Heart right ventricle (tissue), 16 donors: ENCODE results near the gene BMPER. TPM values are rescaled to one million over a fixed set of nuclear protein-coding genes. Genes with fewer than 3 reads are reported as not detected.

Source experiments
- ATAC-seq, 8 donors: fragments of 200-7000 bp; cut with Tn5 transposase; one replicate each; pipeline ENCODE4 v1.9.1; 2020; ENCODE audit warnings: mild to moderate bottlenecking in 8 of 8, moderate library complexity in 8 of 8, moderate number of reproducible peaks in 1 of 8
- DNase-seq, 2 donors: peaks; one replicate each; pipeline ENCODE4 v3.0.0-alpha.2; 2020
- H3K27ac ChIP-seq, 10 donors: fragments of 200-600 bp; sonication (generic) in 2 of 10; one replicate each; pipeline versions ENCODE4 v1.5.0 to v1.8.0; 2020 to 2022; ENCODE audit warnings: mild to moderate bottlenecking in 3 of 10
- H3K27me3 ChIP-seq, 7 donors: fragments of 200-600 bp; one replicate each; pipeline ENCODE4 v1.8.0; 2021 to 2022; ENCODE audit warnings: mild to moderate bottlenecking in 2 of 7
- H3K36me3 ChIP-seq, 9 donors: fragments of 200-600 bp; sonication (generic) in 1 of 9; one replicate each; pipeline versions ENCODE4 v1.5.0 to v1.8.0; 2020 to 2022; ENCODE audit warnings: mild to moderate bottlenecking in 2 of 9
- H3K4me1 ChIP-seq, 9 donors: fragments of 200-600 bp; sonication (generic) in 1 of 9; one replicate each; pipeline versions ENCODE4 v1.5.0 to v1.8.0; 2020 to 2022; ENCODE audit warnings: mild to moderate bottlenecking in 4 of 9
- H3K4me3 ChIP-seq, 10 donors: fragments of 200-600 bp; sonication (generic) in 2 of 10; one replicate each; pipeline versions ENCODE4 v1.5.0 to v1.8.0; 2020 to 2022; ENCODE audit warnings: mild to moderate bottlenecking in 7 of 10, moderate library complexity in 2 of 10
- H3K9me3 ChIP-seq, 11 donors: fragments of 200-600 bp in 10 of 11; sonication (generic) in 2 of 11; one replicate each; pipeline versions ENCODE4 v1.5.0 to v1.8.0; 2013 to 2022; ENCODE audit warnings: mild to moderate bottlenecking in 2 of 11, control low read depth in 1 of 11, moderate library complexity in 1 of 11
- WGBS, 2 donors: extraction: QIAGEN DNeasy Blood & Tissue Kit; methylation state at CpG; one replicate each; pipeline ENCODE4 v1.1.7; 2013; ENCODE audit warnings: inconsistent platforms in 1 of 2; 5-methylcytosine and 5-hydroxymethylcytosine counted together
- intact Hi-C, 10 donors: fragments of 100-400 bp; cut with DNase I; formaldehyde crosslinking; loops; one replicate each; pipeline versions ENCODE4 v1.11.1 to v1.14.2; 2022
- polyA plus RNA-seq, 2 donors: library from polyadenylated mRNA; stranded (reverse); fragments of 200-250 nt; gene quantifications; one replicate each; pipeline ENCODE4 v1.2.3, GENCODE V29; 2013
- total RNA-seq, 10 donors: library from RNA; stranded (reverse); fragmentation: NEBNext Ultra II Directional in 3 of 10; extraction: Animal tissue kit (Norgen Biotek cat#: 25700) in 3 of 10; gene quantifications; one replicate each; pipeline versions ENCODE4 v1.2.1 to v1.2.4, GENCODE V29; 2021 to 2023
- TF ChIP-seq, protein P1 (sequence below), 9 donors: fragments of 200-600 bp; sonication (generic) in 2 of 9; IDR thresholded peaks; one replicate each; pipeline versions ENCODE4 v1.5.0 to v1.8.0; 2021 to 2022; ENCODE audit warnings: antibody characterized with exemption in 9 of 9, mild to moderate bottlenecking in 5 of 9, moderate library complexity in 1 of 9
- donor health status: Arrhythmogenic right ventricular cardiomyopathy.
- donor health status: ischemic (EF 13 %, LVEDD 7.1; RV severe dilation, severe dysfunction).
- donor health status: healthy with polysubstance abuse.
- donor health status: DM: no; HTN: yes; CAD: no.
- donor health status: DM: no; HTN: no; CAD: no.
- donor health status: ischemic (EF 25% LVEDD 6.9; RV normal size, moderate dysfunction).
- donor health status: ischemic (EF 25% LVEDD 5.7; RV mildly dilated, moderate dysfunction).
- donor health status: healthy.
- donor health status: DM: yes; HTN: yes; CAD: no.
- donor health status: Ischemic cardiomyopathy.
- donor health status: ischemic (EF 35%, LVEDD 5.7; RV mildly dilated, moderate dysfunction).
- donor health status: nonischemic (EF 11% LVEDD 7.7; RV severe dilation, severe dysfunction).
- donor health status: DM: yes; HTN: yes; CAD: no.
- donor health status: PGD.
- donor health status: ischemic (EF 29% LVEDD 5.4; RV normal size, mild dysfunction).
- donor health status: nonischemic (EF 23%, LVEDD 6.1; RV moderate dilation, normal function).

BMPER gene
- total and polyA plus RNA-seq, 12 donors = 0.70 to 3.9 (median 1.5) TPM

DNA sequence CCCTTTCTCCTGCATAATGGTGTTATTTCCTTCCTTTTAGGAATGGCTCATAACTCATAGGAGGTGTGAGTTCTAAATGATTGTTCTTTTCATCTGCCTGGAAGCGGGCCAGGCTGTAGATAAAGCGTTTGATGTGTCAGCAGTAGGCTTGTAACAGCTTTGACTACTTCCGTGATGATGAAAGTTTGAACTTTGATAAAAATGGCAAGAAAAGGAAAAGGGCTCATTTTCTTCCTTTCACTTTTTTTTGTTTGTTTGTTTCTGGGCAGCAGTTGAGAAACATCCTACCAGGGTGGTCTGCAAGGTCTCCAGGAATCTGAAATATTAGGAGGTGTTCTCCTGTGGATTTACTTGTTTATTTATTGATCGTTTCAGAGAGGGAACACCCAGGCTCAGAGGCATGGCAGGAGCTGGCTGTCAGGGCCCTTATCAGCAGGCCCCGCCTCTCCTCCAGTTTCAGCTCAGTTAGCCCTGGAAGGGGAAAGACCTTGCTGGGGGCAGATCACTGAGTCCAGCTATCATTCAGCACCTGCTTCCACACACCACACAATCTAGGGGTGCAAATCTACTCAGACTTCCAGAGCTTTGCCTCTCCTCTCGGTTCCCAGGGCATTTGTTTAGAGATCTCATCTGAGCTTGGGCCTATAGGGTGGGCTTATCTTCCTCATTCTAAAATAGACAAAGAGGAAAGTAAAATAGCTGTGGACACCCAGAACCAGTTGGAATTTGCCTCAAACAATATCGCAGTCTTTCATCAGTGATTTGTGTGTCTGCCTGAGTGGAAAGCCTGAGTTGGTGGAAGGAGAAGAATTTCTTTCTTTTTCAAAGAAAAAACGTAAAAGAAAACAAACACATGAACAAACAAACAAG, 130.9 kb downstream of the BMPER start:
- Histone ChIP-seq H3K9me3 (no peaks in the 10 kb centered on the region), H3K27ac (no peak overlapping the region), H3K4me1 (peaks cover 0 to 10% (median 0%) of the 10 kb centered on the region in 9 donors), H3K27me3 (no peaks in the 10 kb centered on the region), H3K4me3 (no peak overlapping the region), H3K36me3 (no peaks in the 10 kb centered on the region)
- intact Hi-C loops = no loop called here
- DNase-seq = peak in 1 of 2 donors; percentile 9
- WGBS, 2 donors = 41 to 45% methylated on average over 8 of the region's 8 CpGs
- TF ChIP-seq, protein P1, sequence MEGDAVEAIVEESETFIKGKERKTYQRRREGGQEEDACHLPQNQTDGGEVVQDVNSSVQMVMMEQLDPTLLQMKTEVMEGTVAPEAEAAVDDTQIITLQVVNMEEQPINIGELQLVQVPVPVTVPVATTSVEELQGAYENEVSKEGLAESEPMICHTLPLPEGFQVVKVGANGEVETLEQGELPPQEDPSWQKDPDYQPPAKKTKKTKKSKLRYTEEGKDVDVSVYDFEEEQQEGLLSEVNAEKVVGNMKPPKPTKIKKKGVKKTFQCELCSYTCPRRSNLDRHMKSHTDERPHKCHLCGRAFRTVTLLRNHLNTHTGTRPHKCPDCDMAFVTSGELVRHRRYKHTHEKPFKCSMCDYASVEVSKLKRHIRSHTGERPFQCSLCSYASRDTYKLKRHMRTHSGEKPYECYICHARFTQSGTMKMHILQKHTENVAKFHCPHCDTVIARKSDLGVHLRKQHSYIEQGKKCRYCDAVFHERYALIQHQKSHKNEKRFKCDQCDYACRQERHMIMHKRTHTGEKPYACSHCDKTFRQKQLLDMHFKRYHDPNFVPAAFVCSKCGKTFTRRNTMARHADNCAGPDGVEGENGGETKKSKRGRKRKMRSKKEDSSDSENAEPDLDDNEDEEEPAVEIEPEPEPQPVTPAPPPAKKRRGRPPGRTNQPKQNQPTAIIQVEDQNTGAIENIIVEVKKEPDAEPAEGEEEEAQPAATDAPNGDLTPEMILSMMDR (IDR thresholded peaks at IDR 0.05) = no peak
- ATAC-seq = peak in 1 of 8 donors; percentile 60

GRCh38 chr7:34036972-34037792, 131.8 kb downstream of the BMPER start:
- DNase-seq = no peak
- TF ChIP-seq, protein P1 (IDR thresholded peaks at IDR 0.05) = no peak
- no peaks in the 10 kb centered on the region for H3K36me3 ChIP-seq
- H3K27ac ChIP-seq = no peak overlapping the region
- no peak for ATAC-seq
- H3K27me3 ChIP-seq = no peaks in the 10 kb centered on the region
- intact Hi-C loops = no loop called here
- 84 to 85% methylated on average over 10 of the region's 10 CpGs for WGBS, 2 donors
- peaks cover 0 to 10% (median 0%) of the 10 kb centered on the region in 9 donors for H3K4me1 ChIP-seq
- no peaks in the 10 kb centered on the region for H3K9me3 ChIP-seq
- no peak overlapping the region for H3K4me3 ChIP-seq

- Histone ChIP-seq H3K27me3 (no peaks in the 10 kb centered on the region), H3K4me3 (no peak overlapping the region), H3K9me3 (no peaks in the 10 kb centered on the region), H3K4me1 (peaks cover 0 to 10% (median 0%) of the 10 kb centered on the region in 9 donors), H3K27ac (no peak overlapping the region), H3K36me3 (no peaks in the 10 kb centered on the region)
- TF ChIP-seq, protein P1 (IDR thresholded peaks at IDR 0.05) = no peak
- intact Hi-C loops = no loop called here
- no peak for DNase-seq
- ATAC-seq = no peak
- WGBS, 2 donors = 84 to 91% methylated on average over 3 of the region's 3 CpGs
Measured at GRCh38 chr7:34038816-34039470, 133.6 kb downstream of the BMPER start.

DNA sequence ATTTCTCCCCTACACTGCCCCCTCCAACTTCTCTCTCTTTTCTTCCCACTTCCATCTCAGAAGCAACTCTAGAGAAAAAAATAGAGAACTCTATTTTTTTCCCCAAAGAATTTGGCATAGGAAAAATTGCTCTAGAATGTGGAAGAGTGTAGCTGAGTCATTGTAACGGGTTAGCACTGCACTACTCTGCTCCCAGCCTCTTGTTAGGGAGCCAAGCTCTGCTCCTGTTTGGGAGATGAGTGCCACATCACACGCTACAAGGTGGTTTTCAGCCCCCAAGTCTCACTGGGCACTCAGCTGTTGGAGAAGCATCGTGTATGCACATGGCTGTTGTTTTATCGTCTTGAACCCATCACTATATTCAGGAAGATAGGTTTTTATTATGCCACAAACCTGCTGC, 136.4 kb downstream of the BMPER start:
- intact Hi-C loops = no loop called here
- H3K9me3 ChIP-seq = no peaks in the 10 kb centered on the region
- no peak for ATAC-seq
- no peaks in the 10 kb centered on the region for H3K4me1 ChIP-seq
- no peaks in the 10 kb centered on the region for H3K36me3 ChIP-seq
- H3K27me3 ChIP-seq = no peaks in the 10 kb centered on the region
- no peak for DNase-seq
- no peak overlapping the region for H3K27ac ChIP-seq
- TF ChIP-seq, protein P1 (IDR thresholded peaks at IDR 0.05) = no peak
- WGBS, 2 donors = 87 to 89% methylated on average over 4 of the region's 4 CpGs
- no peak overlapping the region for H3K4me3 ChIP-seq
